ENCODE results near the gene HOXC9.

The HOXC9 gene

DNA sequence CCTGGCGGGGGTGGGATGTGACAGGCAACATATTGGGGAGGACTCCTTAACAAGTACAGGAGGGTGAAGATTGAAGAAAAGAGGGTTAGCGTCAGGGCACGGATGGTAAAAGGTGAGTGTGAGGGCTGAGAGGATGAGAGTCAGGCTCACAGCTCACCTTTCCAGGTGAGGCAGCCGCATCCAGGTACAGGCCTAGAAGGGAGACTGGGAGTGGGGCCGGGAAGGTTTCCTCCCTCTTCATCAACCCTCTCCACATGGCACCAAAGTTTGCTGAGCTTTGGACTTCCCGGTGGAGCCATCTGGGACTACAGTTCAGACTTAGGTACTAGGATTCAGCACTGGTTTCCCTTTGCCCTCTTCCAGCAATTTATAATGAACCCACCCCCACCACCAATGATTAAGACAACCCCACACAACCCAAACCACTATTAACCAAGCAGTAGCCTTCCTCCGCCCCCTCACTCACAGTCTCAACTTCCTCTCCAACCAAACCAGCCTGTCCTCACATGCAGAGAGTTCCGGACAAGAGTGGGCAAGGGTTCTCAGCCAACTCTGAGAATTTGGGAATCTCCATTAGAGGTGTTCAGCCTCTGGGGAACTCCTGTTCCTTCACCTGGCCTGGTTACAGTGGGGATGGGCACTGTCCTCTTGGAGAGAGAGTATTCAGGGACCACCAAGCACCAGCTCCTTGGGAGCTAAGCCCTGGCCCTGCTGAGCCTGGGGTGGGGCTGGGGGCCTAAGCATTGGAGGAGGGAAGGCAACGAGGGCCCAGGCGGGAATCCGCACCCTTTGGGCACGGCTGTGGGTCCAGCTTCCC, 51.3 kb downstream of the HOXC9 start:
- TF ChIP-seq, protein P1, sequence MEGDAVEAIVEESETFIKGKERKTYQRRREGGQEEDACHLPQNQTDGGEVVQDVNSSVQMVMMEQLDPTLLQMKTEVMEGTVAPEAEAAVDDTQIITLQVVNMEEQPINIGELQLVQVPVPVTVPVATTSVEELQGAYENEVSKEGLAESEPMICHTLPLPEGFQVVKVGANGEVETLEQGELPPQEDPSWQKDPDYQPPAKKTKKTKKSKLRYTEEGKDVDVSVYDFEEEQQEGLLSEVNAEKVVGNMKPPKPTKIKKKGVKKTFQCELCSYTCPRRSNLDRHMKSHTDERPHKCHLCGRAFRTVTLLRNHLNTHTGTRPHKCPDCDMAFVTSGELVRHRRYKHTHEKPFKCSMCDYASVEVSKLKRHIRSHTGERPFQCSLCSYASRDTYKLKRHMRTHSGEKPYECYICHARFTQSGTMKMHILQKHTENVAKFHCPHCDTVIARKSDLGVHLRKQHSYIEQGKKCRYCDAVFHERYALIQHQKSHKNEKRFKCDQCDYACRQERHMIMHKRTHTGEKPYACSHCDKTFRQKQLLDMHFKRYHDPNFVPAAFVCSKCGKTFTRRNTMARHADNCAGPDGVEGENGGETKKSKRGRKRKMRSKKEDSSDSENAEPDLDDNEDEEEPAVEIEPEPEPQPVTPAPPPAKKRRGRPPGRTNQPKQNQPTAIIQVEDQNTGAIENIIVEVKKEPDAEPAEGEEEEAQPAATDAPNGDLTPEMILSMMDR (IDR thresholded peaks at IDR 0.05; ENCODE audit: insufficient read depth, missing control alignments) = no peak
- DNase-seq (ENCODE audit: insufficient read length, low spot score) = no peak
- FAIRE-seq = no peak

DNA sequence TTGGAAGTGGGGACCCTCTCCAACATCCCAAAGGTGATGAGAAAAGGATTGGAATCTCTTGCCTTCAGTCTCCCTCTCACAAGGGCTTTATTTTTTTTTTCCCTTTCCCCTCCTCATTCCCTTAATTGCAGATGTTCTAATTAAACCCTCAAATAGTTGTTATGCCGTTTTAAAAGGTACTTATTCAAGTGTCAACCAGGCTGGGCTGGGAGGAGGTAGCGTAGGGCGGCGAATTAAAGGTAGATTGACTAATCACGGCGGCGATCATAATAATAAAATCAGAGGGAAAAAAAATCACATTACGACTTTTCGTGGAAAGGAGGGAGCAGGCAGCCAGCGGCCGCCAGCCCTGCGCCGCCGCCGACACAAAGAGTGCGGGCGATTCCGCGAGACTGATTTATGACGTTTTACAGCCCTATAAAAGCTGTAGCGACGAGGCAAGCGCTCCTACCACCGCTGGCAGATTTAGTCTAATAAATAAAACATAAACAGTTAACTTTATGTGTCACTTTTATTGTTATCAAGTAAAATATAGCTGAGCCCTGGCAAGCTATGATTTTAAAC, 52.0 kb downstream of the HOXC9 start:
- DNase-seq (ENCODE audit: insufficient read length, low spot score) (no peak), FAIRE-seq (no peak)
- TF ChIP-seq, protein P1 (IDR thresholded peaks at IDR 0.05; ENCODE audit: insufficient read depth, missing control alignments) = no peak

DNA sequence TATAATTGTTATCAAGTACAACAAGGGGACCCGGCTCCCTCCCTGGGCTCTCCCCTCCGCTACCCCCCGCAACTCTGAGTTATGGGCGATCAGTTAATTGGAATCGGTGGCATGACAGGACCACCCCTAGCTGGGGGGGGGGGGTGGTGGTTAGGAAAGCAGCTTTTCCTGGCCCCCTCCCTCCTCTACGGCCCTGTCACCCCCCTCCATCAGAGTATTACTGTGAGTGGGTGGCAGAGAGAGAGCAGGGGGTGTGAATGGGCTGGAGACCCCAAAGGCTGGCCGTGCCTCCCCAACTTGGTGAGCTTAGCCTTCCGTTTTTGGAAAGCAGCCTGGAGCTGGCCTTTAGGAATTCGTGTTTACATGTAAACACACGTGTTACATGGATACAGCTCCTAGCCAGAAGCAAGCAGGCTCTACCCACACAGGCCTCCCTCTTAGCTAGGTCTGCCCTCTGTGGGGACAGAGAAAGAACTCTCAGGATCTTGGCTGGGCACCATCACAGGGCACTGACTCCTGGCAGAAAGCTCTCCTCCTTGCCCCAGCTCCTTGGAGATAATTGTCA, 52.6 kb downstream of the HOXC9 start:
- no peak for DNase-seq (ENCODE audit: insufficient read length, low spot score)
- TF ChIP-seq, protein P1 (IDR thresholded peaks at IDR 0.05; ENCODE audit: insufficient read depth, missing control alignments) = no peak
- FAIRE-seq = no peak

Data from D721Med (cell line).